ENCODE measurements around the gene C4orf50. TPM values are rescaled to one million over a fixed set of nuclear protein-coding genes. Genes with fewer than 3 reads are reported as not detected.
A peak's percentile ranks its signal among the peaks of the same experiment; 100 is the strongest.
"Not testable (repeated sequence)": the region's sequence is repeated elsewhere in the genome, so short reads cannot be mapped to it uniquely, and the experiment has no call there.

The C4orf50 gene
- total RNA-seq, 8 experiments from 2014 or later = 0.09 to 1.2 (median 0.39) TPM

DNA sequence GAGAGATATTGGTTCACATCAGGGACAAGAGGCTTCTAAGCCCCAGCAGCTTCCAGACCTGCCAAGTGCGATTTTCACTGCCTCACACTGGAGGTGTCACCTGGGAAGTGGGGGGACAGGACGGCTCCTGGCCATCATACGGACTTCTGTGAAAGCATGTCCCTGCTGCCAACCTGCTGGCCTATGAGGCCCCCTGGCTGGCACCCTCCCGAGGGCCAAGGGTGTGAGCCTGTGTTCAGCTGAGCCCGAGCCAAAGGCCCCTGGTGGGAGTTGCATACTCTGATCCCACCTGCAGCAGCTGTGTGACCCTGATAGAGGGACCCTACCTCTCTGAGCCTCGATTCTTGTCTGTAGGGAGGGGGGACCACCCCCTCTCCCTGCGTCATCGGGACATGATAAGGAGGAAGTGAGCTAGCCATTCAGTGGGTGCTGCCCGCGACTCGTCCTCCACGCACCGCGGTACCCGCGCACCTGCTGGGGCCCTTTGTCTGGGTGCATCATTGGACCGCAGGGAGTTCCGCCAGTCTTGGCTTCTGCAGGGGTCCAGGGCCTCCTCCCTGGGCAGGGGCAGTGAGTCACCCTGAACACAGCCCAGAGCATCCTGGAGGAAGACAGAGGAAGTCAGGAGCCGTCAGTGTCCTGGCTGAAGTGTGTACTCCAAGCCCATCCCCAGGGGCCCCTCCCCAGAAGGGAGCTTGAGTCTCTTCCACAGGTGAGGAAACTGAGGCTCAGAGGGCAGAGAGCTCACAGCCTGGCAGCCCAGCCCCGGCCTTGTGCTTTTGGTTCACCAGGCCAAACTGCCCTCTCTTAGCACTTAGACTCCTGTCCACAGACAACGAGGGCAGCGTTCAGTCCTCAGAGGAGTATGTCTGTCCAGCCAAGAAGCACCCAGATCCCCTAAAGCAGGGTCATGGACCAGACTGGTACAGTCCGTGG lies 24.1 kb downstream of the C4orf50 start:
- H3K27ac ChIP-seq = no peak overlapping the region
- WGBS, 10 experiments = 33 to 100% (median 82%) methylated on average over 1 to 14 of the region's 23 CpGs
- peak in 1 of 8 experiments; percentile 11 for ATAC-seq (replicated peaks in 6 of 8)
- peaks cover 0 to 3% of the 10 kb centered on the region in 2 donors for H3K4me1 ChIP-seq (replicated peaks in 1 of 2)
- in situ Hi-C loops (cut with MboI; ENCODE audit: low pct_unique_long_range_greater_than_20kb in 2 of 9, low sequenced_read_pairs in 9 of 9, unreplicated experiment in 9 of 9) = loop anchor here in 2 of 9 experiments (10.0 to 25.0 kb wide), 2 partner anchors 318 to 331 kb away; no protein-coding TSS in a partner anchor
- H3K4me3 ChIP-seq = no peak overlapping the region

DNA sequence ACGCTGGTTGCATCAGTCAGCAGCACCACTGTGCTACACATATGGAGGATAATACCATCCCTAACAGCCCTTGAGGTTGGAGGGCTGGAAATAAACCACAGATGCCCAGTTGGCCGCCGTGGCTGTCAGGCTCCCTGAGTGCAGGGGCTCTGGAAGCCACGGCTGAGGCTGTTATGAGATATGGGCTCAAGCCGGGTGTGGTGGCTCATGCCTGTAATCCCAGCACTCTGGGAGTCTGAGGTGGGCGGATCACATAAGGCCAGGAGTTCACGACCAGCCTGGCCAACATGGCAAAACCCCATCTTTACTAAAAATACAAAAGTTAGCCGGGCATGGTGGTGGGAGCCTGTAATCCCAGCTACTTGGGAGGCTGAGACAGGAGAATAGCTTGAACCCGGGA lies 24.9 kb downstream of the C4orf50 start:
- H3K27ac ChIP-seq; H3K4me3 ChIP-seq; ATAC-seq (replicated peaks in 6 of 8); H3K4me1 ChIP-seq (replicated peaks in 1 of 2): not testable (repeated sequence)
- in situ Hi-C loops (cut with MboI; ENCODE audit: low pct_unique_long_range_greater_than_20kb in 2 of 9, low sequenced_read_pairs in 9 of 9, unreplicated experiment in 9 of 9) = loop anchor here in 2 of 9 experiments (10.0 to 25.0 kb wide), 2 partner anchors 319 to 331 kb away; no protein-coding TSS in a partner anchor
- 17 to 100% (median 75%) methylated on average over 1 to 6 of the region's 9 CpGs for WGBS, 10 experiments

DNA sequence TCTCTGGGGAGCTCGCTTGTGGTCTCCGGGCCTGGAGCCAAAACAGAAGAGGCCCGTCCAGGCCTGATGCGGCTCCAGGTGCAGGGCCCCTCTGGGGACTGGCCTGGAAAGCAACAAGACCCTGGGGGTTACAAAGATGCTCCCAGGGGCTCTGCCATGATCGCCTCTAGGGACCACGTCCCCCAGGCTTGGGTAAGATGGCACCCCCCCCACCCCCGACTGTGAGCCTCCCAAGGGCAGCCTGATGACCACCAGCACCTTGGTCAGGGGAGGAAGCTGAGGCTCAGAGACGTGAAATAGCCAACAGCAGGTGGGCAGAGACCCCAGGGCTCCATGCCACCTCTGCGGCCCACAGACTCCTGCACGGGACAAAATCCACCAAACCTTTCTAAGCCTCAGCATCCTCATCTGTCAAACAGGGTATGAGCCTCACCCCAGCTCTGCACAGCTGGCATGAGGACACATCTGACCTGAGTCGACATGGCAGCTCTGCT lies 25.4 kb downstream of the C4orf50 start:
- Histone ChIP-seq H3K4me1 (replicated peaks in 1 of 2) (no peaks in the 10 kb centered on the region), H3K27ac (no peak overlapping the region), H3K4me3 (no peak overlapping the region)
- in situ Hi-C loops (cut with MboI; ENCODE audit: low pct_unique_long_range_greater_than_20kb in 2 of 9, low sequenced_read_pairs in 9 of 9, unreplicated experiment in 9 of 9) = loop anchor here in 2 of 9 experiments (10.0 to 25.0 kb wide), 2 partner anchors 319 to 332 kb away; no protein-coding TSS in a partner anchor
- ATAC-seq (replicated peaks in 6 of 8) = no peak
- 60 to 100% (median 80%) methylated on average over 1 of the region's 11 CpGs; no CpG with 5 or more reads in 6 of the 10 experiments for WGBS, 10 experiments

DNA sequence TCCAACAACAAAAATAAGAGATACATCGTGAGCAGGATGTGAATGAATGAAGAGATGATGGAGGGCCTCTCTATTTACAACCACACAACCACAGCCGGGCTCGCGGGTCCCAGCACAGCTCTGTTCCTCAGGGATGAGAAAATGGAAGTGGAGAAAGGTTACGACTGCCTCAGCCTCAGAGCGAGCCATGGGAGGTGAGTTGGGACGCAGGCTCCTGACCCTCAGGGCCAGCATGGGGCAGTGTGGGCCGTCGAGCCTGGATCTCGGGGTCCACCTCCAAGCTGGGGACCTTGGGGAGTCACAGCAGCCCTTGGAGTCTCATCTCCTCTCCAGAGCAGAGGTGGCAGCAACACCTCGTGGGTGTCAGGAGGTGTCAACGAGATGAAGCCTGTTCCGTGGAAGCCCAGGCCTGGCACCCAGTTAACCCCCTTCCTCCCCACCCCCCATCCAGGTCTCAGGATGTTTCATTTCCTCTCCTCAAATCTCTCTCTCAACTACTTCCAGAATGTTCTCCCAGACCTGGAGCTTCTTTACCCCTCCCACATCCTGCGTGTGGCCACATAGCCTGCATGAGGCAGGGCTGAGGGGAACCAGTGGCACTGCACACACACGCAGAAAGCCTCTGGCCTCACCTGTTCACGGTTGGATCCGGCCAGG lies 25.9 kb downstream of the C4orf50 start:
- no peak overlapping the region for H3K27ac ChIP-seq
- H3K4me1 ChIP-seq (replicated peaks in 1 of 2) = no peaks in the 10 kb centered on the region
- WGBS, 10 experiments = 40 to 84% (median 74%) methylated on average over 1 to 7 of the region's 17 CpGs; no CpG with 5 or more reads in 3 of the 10 experiments
- in situ Hi-C loops (cut with MboI; ENCODE audit: low pct_unique_long_range_greater_than_20kb in 2 of 9, low sequenced_read_pairs in 9 of 9, unreplicated experiment in 9 of 9) = loop anchor here in 2 of 9 experiments (10.0 to 25.0 kb wide), 2 partner anchors 320 to 333 kb away; no protein-coding TSS in a partner anchor
- H3K4me3 ChIP-seq = no peak overlapping the region
- no peak for ATAC-seq (replicated peaks in 6 of 8)

DNA sequence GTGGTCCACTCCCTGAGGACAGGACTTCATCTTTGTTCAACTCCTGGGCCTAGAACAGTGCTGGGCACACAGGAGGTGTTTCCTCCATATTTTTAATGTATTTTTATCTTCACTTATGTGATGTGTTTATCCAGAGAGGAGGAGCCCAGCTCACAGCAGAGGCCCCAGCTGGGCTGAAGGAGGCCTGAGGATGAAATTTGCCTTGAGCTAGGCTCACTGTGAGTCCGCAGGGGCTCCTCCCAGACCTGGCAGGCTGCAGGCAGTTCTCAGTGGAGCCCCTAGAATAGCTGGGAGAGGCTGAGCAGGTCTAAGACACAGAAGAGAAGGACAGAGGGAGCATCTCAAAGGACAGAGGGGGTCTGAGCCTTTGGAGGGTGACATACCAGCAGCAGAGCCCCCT lies 26.8 kb downstream of the C4orf50 start:
- no peak overlapping the region for H3K27ac ChIP-seq
- in situ Hi-C loops (cut with MboI; ENCODE audit: low pct_unique_long_range_greater_than_20kb in 2 of 9, low sequenced_read_pairs in 9 of 9, unreplicated experiment in 9 of 9) = loop anchor here in 2 of 9 experiments (10.0 to 25.0 kb wide), 2 partner anchors 321 to 333 kb away; no protein-coding TSS in a partner anchor
- peak in 1 of 8 experiments; percentile 61 for ATAC-seq (replicated peaks in 6 of 8)
- WGBS, 10 experiments = 0 to 40% methylated on average over 1 of the region's 1 CpG; no CpG with 5 or more reads in 8 of the 10 experiments
- no peaks in the 10 kb centered on the region for H3K4me1 ChIP-seq (replicated peaks in 1 of 2)
- H3K4me3 ChIP-seq = no peak overlapping the region

DNA sequence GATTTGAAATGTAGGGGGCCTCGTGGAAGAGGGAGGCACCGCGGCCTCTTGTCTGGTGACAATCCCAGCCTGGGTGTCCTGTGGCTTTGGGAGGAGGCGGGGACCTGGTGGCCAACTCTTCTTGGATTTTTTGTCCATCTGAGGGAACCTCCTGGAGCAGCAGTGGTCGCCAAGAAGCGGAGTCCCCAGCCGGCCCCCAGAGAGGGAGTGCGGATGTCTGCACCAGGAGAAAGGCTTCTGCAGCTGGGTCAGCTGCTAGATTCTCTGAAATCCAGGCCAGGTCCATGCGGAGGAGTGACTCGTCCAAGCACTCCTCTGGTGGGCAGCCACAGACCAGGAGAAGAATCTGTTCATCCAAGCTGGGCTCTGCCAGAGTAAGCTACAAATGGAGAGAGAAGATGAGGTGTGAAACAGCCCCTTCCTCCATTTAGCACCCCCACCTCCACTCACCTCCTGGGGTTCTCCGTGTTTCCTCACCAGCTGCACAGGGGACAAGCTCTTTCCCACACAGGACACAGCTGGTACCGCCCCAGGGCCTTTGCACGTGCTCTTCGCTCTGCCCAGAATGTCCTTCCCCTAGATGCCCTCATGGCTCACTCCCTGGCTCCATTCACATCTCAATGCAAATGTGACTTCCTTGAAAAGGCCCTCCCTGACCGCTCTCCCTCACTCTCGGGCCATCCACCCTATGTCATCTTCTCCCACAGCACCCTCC lies 27.6 kb downstream of the C4orf50 start:
- in situ Hi-C loops (cut with MboI; ENCODE audit: low pct_unique_long_range_greater_than_20kb in 2 of 9, low sequenced_read_pairs in 9 of 9, unreplicated experiment in 9 of 9) = loop anchor here in 2 of 9 experiments (10.0 to 25.0 kb wide), 2 partner anchors 322 to 334 kb away; no protein-coding TSS in a partner anchor
- Histone ChIP-seq H3K4me3 (no peak overlapping the region), H3K4me1 (replicated peaks in 1 of 2) (no peaks in the 10 kb centered on the region), H3K27ac (no peak overlapping the region)
- ATAC-seq (replicated peaks in 6 of 8) = no peak
- WGBS, 10 experiments = 46 to 87% (median 83%) methylated on average over 2 to 8 of the region's 16 CpGs; no CpG with 5 or more reads in 3 of the 10 experiments

DNA sequence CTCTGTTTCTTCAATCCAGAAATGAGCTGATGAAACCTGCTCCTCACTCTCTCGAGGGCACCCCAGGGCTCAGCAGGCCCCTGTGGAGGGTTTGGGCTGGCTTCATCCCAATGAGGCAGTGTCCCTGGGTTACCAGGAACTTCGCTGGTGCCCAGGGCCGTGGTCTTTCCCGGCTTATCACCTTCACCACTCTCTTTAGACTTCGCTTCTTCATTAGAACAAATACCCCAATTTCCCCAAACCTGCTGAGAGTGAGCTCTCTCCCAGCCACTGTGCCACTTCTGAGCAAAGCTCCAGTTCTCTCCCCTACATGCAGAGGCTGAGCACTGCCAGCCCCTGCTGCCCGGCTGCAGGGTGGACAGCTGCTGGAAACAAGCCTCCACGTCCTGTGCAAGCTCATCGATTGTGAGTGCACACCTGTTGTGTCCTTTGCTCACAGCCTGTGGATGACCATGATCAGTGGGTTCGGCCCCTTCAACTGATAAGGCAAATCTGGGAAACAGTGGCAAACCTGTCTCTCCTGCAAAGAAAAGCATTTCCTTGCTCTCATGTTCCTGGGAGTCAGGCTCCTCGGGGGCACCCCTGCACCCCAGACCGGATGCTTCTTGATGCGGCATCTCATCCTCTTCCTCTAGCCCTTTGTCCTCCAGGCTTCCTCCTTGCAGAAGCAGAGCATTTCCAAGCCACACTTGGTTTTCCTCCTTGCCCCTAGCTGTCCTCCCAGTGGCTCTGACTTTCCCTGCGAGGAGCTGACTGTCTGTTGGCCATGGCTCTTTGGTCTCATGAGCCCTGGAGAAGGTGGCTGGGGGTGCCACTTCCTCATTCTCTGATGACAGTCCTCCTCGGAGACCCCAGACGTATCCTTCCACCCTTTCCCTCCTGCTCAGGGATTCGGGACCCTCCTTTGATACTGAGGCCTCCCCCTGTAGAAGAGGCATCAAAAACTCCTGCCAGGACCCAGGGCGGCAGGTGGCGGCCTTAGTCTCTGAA lies 28.7 kb downstream of the C4orf50 start:
- Histone ChIP-seq H3K4me1 (replicated peaks in 1 of 2) (no peaks in the 10 kb centered on the region), H3K4me3 (no peak overlapping the region), H3K27ac (no peak overlapping the region)
- in situ Hi-C loops (cut with MboI; ENCODE audit: low pct_unique_long_range_greater_than_20kb in 2 of 9, low sequenced_read_pairs in 9 of 9, unreplicated experiment in 9 of 9) = loop anchor here in 2 of 9 experiments (10.0 to 25.0 kb wide), 2 partner anchors 323 to 335 kb away; no protein-coding TSS in a partner anchor
- ATAC-seq (replicated peaks in 6 of 8) = no peak
- WGBS, 10 experiments = 0 to 76% (median 49%) methylated on average over 2 to 12 of the region's 18 CpGs; no CpG with 5 or more reads in 1 of the 10 experiments

DNA sequence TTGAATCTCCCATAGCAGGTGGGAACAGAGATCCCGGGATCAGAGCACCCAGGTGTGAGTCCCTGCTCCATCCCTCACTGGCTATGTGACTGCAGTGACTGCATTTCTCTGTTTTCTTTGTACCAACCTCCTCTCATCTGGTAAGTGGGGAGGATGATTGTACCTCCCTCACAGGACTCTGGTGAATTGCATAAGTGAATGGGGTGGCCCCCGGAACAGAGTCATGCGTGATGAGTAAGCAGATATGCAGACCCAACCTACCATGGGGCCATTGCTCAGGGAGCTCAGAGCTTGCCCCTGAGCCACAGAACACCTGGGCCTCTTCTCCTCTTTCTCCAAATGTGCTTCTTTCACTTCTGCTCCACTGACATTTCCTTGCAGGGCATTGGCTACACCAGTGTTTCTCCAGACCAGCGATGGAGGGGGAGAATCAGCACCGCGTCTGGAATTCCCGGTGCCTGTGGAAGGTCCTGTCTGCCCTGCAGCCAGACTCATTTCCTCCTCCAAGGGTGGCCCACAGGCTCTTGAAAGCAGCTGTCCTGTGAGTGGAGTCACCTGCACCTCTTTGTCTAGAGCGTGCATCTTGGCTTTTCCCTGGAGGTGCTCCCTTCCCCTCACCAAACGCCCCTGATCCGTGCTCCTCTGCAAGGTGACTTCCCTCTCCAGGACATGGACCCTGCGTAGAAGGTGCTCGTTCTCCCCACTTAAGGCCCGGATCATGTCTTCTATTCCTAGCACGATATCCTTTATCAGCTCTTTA lies 30.0 kb downstream of the C4orf50 start:
- no peak overlapping the region for H3K27ac ChIP-seq
- peak in 3 of 8 experiments; percentile 24 to 89 (median 88) for ATAC-seq (replicated peaks in 6 of 8)
- in situ Hi-C loops (cut with MboI; ENCODE audit: low pct_unique_long_range_greater_than_20kb in 2 of 9, low sequenced_read_pairs in 9 of 9, unreplicated experiment in 9 of 9) = loop anchor here in 1 of 9 experiments (25.0 kb wide), 1 partner anchor 324 kb away; no protein-coding TSS in a partner anchor
- no peak overlapping the region for H3K4me3 ChIP-seq
- no peaks in the 10 kb centered on the region for H3K4me1 ChIP-seq (replicated peaks in 1 of 2)
- 10 to 100% (median 74%) methylated on average over 1 to 4 of the region's 14 CpGs; no CpG with 5 or more reads in 2 of the 10 experiments for WGBS, 10 experiments

DNA sequence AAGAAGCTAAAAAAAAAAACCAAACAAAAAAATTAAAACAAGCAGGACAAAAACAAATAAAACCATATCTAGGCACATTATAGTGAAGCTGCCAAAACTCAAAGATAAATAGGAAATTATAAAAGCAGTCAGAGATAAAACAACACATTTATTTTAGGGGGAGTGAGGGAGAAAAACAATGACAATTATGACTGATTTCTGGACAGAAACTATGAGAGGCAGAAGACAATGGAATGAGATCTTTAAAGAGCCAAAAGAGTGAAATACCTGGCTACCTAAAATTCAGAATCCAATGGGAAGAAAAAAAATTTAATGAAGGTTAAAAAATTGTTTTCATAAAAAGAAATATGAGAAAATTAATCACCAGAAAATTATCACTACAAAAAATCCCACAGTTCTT lies 33.4 kb downstream of the C4orf50 start:
- ATAC-seq (replicated peaks in 6 of 8) = no peak
- Histone ChIP-seq H3K4me1 (replicated peaks in 1 of 2) (peaks cover 0 to under 1% of the 10 kb centered on the region in 2 donors), H3K4me3 (no peak overlapping the region), H3K27ac (no peak overlapping the region)
- in situ Hi-C loops (cut with MboI; ENCODE audit: low pct_unique_long_range_greater_than_20kb in 2 of 9, low sequenced_read_pairs in 9 of 9, unreplicated experiment in 9 of 9) = loop anchor here in 1 of 9 experiments (25.0 kb wide), 1 partner anchor 327 kb away; no protein-coding TSS in a partner anchor

DNA sequence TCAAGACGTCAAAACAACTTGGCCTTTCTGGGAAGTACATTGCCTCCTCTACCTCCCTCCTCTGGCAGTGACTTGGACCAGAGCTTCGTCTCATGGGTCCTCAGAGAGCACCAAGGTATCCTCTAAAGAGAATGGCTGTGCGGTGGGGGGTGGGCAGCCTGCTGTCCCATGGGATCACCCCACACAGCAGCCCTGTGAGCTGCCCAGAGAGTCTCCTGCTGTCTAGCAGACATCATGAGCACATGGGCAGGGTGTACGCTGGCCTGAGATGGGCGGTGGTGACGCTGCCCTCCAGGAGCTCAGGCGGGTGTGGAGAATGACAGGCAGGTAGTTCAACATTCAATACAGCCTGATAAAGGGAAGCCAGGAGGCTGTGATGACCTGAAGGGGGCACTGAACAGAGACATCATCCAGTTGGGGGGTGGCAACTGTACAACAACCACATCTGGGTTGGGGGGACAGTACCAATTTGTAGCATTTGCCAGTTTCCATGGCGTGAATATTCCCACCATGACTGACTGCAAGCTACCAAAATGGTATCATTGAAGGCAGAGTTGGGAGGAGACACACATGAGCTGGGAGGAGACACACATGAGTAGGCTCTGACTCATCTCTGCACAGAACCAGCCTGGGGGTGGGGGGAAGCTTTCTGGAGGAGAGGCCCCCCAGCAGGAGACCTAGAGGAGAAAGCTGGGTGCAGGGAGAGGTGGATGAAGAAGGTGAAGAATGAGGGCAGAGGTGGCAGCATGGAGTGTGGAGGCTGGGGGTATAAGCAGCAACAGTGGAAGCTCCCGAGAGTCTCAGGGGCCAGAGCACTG lies 35.9 kb downstream of the C4orf50 start:
- Histone ChIP-seq H3K4me3 (no peak overlapping the region), H3K27ac (no peak overlapping the region), H3K4me1 (replicated peaks in 1 of 2) (peaks cover 0 to 3% of the 10 kb centered on the region in 2 donors)
- in situ Hi-C loops (cut with MboI; ENCODE audit: low pct_unique_long_range_greater_than_20kb in 2 of 9, low sequenced_read_pairs in 9 of 9, unreplicated experiment in 9 of 9) = loop anchor here in 1 of 9 experiments (25.0 kb wide), 1 partner anchor 330 kb away; no protein-coding TSS in a partner anchor
- peak in 2 of 8 experiments; percentile 60 to 76 for ATAC-seq (replicated peaks in 6 of 8)
- 9 to 100% (median 45%) methylated on average over 1 to 4 of the region's 9 CpGs; no CpG with 5 or more reads in 4 of the 10 experiments for WGBS, 10 experiments

All from motor neuron (in vitro differentiated cells).